HepG2 (cell line): ENCODE results near the gene TSPAN9. TPM values are rescaled to one million over a fixed set of nuclear protein-coding genes. Genes with fewer than 3 reads are reported as not detected.
A peak's percentile ranks its signal among the peaks of the same experiment; 100 is the strongest.

Experiments
- CREB1 ChIP-seq, 2 experiments: fragments of 450-650 bp in 1 of 2; IDR thresholded peaks; 2 replicates each; pipeline ENCODE4 v1.6.1; 2016 to 2017; ENCODE audit warnings: control low read depth in 1 of 2, mild to moderate bottlenecking in 1 of 2, missing compliant biosample characterization in 1 of 2, missing genetic modification characterization in 1 of 2
- EP300 ChIP-seq, 3 experiments: sonication (generic) in 1 of 3; formaldehyde crosslinking in 1 of 3; IDR thresholded peaks; 2 replicates each; pipeline versions ENCODE4 v1.5.1 to v1.6.1; 2011 to 2020; ENCODE audit warnings: low read depth in 2 of 3, low read length in 2 of 3, borderline replicate concordance in 1 of 3, improper control_type of control experiment in 1 of 3, mild to moderate bottlenecking in 1 of 3, missing genetic modification reagents in 1 of 3, moderate library complexity in 1 of 3
- FOXA1 ChIP-seq, 2 experiments: fragments of 450-650 bp in 1 of 2; sonication (generic) in 1 of 2; formaldehyde crosslinking in 1 of 2; IDR thresholded peaks; 2 replicates each; pipeline versions ENCODE4 v1.4.0 to v1.6.1; 2016 to 2020; ENCODE audit warnings: missing genetic modification reagents in 1 of 2
- GATA4 ChIP-seq: sonication (generic); IDR thresholded peaks from 2 replicates; pipeline ENCODE4 v1.6.1; 2016; ENCODE audit warnings: antibody characterized with exemption, low read depth, borderline replicate concordance
- HMG20A ChIP-seq: IDR thresholded peaks from 2 replicates; pipeline ENCODE4 v1.6.1; 2016; ENCODE audit warnings: borderline replicate concordance
- HOMEZ ChIP-seq: IDR thresholded peaks from 2 replicates; pipeline ENCODE4 v1.6.1; 2016; ENCODE audit warnings: low read depth
- IKZF5 ChIP-seq: IDR thresholded peaks from 2 replicates; pipeline ENCODE4 v1.6.1; 2018; ENCODE audit warnings: missing genetic modification reagents, mild to moderate bottlenecking, missing compliant biosample characterization
- JUND ChIP-seq: sonication (generic); formaldehyde crosslinking; IDR thresholded peaks from 2 replicates; pipeline ENCODE4 v1.8.0; 2022; ENCODE audit warnings: mild to moderate bottlenecking, missing genetic modification reagents
- KLF9 ChIP-seq: IDR thresholded peaks from 2 replicates; pipeline ENCODE4 v1.6.1; 2016; ENCODE audit warnings: low read depth
- NFYC ChIP-seq: IDR thresholded peaks from 2 replicates; pipeline ENCODE4 v1.6.1; 2016; ENCODE audit warnings: missing genetic modification reagents, missing compliant biosample characterization
- RFXANK ChIP-seq: IDR thresholded peaks from 2 replicates; pipeline ENCODE4 v1.6.1; 2016
- SRY ChIP-seq: sonication (generic); formaldehyde crosslinking; IDR thresholded peaks from 2 replicates; pipeline ENCODE4 v1.8.0; 2022; ENCODE audit warnings: mild to moderate bottlenecking, missing genetic modification reagents
- TCF12 ChIP-seq, 2 experiments: fragments of 450-650 bp in 1 of 2; sonication (generic) in 1 of 2; formaldehyde crosslinking in 1 of 2; IDR thresholded peaks; 2 replicates each; pipeline versions ENCODE4 v1.6.1 to v1.8.0; 2017 to 2022; ENCODE audit warnings: antibody characterized with exemption in 1 of 2, mild to moderate bottlenecking in 1 of 2, missing genetic modification reagents in 1 of 2, moderate library complexity in 1 of 2
- ZBTB33 ChIP-seq: sonication (generic); formaldehyde crosslinking; IDR thresholded peaks from 2 replicates; pipeline ENCODE4 v1.4.0; 2020; ENCODE audit warnings: missing genetic modification reagents
- ZFX ChIP-seq: sonication (generic); formaldehyde crosslinking; IDR thresholded peaks from 2 replicates; pipeline ENCODE4 v1.4.0; 2020; ENCODE audit warnings: mild to moderate bottlenecking, low read depth, missing genetic modification reagents, moderate library complexity
- ZFYVE20 ChIP-seq: sonication (generic); formaldehyde crosslinking; IDR thresholded peaks from 2 replicates; pipeline ENCODE4 v1.8.0; 2023; ENCODE audit warnings: low read depth, mild to moderate bottlenecking, moderate library complexity, missing genetic modification reagents, borderline replicate concordance
- ZNF569 ChIP-seq: sonication (generic); formaldehyde crosslinking; IDR thresholded peaks from 2 replicates; pipeline ENCODE4 v1.5.0; 2020; ENCODE audit warnings: mild to moderate bottlenecking, missing genetic modification reagents, moderate library complexity, borderline replicate concordance
- ZNF580 ChIP-seq: IDR thresholded peaks from 2 replicates; pipeline ENCODE4 v1.6.1; 2016; ENCODE audit warnings: low read depth, borderline replicate concordance
- ZNF644 ChIP-seq: IDR thresholded peaks from 2 replicates; pipeline ENCODE4 v1.6.1; 2016; ENCODE audit warnings: low read depth
- ZNF660 ChIP-seq: sonication (generic); formaldehyde crosslinking; IDR thresholded peaks from 2 replicates; pipeline ENCODE4 v1.5.1; 2020; ENCODE audit warnings: mild to moderate bottlenecking, low read depth, missing genetic modification reagents, borderline replicate concordance
- ZNF670 ChIP-seq: sonication (generic); formaldehyde crosslinking; IDR thresholded peaks from 2 replicates; pipeline ENCODE4 v1.8.0; 2022; ENCODE audit warnings: mild to moderate bottlenecking, missing genetic modification reagents, borderline replicate concordance
- ZNF740 ChIP-seq: sonication (generic); formaldehyde crosslinking; IDR thresholded peaks from 2 replicates; pipeline ENCODE4 v1.4.0; 2020; ENCODE audit warnings: missing genetic modification reagents
- polyA plus RNA-seq, 8 experiments: library from polyadenylated mRNA; depleted of rRNA in 3 of 8; stranded (reverse) in 7 of 8; unstranded in 1 of 8; fragments of >200 nt; fragmentation: Illumina TruSeq in 4 of 8; extraction: Trizol in 4 of 8; gene quantifications; 2 replicates each; pipeline versions ENCODE4 v1.2.1 to v1.2.3, GENCODE V29; 2011 to 2016; ENCODE audit warnings: low read depth in 4 of 8, missing spikeins in 1 of 8, mixed read lengths in 1 of 8; ENCODE audit not compliant: insufficient read depth in 1 of 8
- total RNA-seq, 5 experiments: library from RNA; depleted of rRNA; stranded (reverse); fragments of >200 nt; fragmentation: Illumina TruSeq; extraction: Trizol; gene quantifications; 2 replicates each; pipeline ENCODE4 v1.2.3, GENCODE V29; 2016; ENCODE audit warnings: low read depth in 1 of 5
- TF ChIP-seq, protein P1 (sequence below): sonication (generic); formaldehyde crosslinking; IDR thresholded peaks from 2 replicates; pipeline ENCODE4 v1.8.0; 2022; ENCODE audit warnings: mild to moderate bottlenecking, missing genetic modification reagents

TSPAN9 gene
- total and polyA plus RNA-seq, 2 of the 13 experiments (the other 11 are each of a cell fraction or from before 2014, with no cell fraction given) = 18.1 to 42.3 TPM

- no peak for TF ChIP-seq ZFYVE20 (CRISPR knock-in tag)
- no peak for TF ChIP-seq ZNF660 (CRISPR knock-in tag)
- TF ChIP-seq HMG20A (CRISPR knock-in tag) = peak; percentile 54; the same call in 1 of the 2 replicates
- peak; percentile 72; the same call in 1 of the 2 replicates for TF ChIP-seq JUND
- peak; percentile 73; the same call in 1 of the 2 replicates for TF ChIP-seq ZNF670 (CRISPR knock-in tag)
- no peak for TF ChIP-seq RFXANK (CRISPR knock-in tag)
- peak; percentile 78 for TF ChIP-seq CREB1 (IDR thresholded peaks at IDR 0.05)
- peak; percentile 88 for TF ChIP-seq CREB1 (CRISPR knock-in tag; IDR thresholded peaks at IDR 0.05)
- peak; percentile 80; the same call in 1 of the 2 replicates for TF ChIP-seq HOMEZ (CRISPR knock-in tag)
- TF ChIP-seq SRY (CRISPR knock-in tag) = no peak
- TF ChIP-seq ZBTB33 (CRISPR knock-in tag) = no peak
- peak; percentile 98 for TF ChIP-seq ZNF644 (CRISPR knock-in tag)
- TF ChIP-seq IKZF5 (CRISPR knock-in tag) = peak; percentile 55; the same call in 1 of the 2 replicates
- no peak for TF ChIP-seq ZNF569 (CRISPR knock-in tag)
- TF ChIP-seq ZFX = peak; percentile 37; the same call in 1 of the 2 replicates
- 0 out of 2 replicates have a peak, but pooled peaks have one; percentile 38 for TF ChIP-seq FOXA1 (IDR thresholded peaks at IDR 0.05)
- peak; percentile 85 for TF ChIP-seq FOXA1 (CRISPR knock-in tag; IDR thresholded peaks at IDR 0.05)
- TF ChIP-seq TCF12 (IDR thresholded peaks at IDR 0.05) = no peak
- TF ChIP-seq TCF12 (CRISPR knock-in tag; IDR thresholded peaks at IDR 0.05) = peak; percentile 68; the same call in 1 of the 2 replicates
- peak; percentile 50 to 78; a peak in 3 of 4 replicates for TF ChIP-seq EP300 (IDR thresholded peaks at IDR 0.05; ENCODE audit: low read depth in 2 of 2, low read length in 2 of 2)
- peak; percentile 82; the same call in 1 of the 2 replicates for TF ChIP-seq EP300 (CRISPR knock-in tag; IDR thresholded peaks at IDR 0.05; ENCODE audit: borderline replicate concordance)
- TF ChIP-seq, protein P1, sequence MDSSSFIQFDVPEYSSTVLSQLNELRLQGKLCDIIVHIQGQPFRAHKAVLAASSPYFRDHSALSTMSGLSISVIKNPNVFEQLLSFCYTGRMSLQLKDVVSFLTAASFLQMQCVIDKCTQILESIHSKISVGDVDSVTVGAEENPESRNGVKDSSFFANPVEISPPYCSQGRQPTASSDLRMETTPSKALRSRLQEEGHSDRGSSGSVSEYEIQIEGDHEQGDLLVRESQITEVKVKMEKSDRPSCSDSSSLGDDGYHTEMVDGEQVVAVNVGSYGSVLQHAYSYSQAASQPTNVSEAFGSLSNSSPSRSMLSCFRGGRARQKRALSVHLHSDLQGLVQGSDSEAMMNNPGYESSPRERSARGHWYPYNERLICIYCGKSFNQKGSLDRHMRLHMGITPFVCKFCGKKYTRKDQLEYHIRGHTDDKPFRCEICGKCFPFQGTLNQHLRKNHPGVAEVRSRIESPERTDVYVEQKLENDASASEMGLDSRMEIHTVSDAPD (CRISPR knock-in tag) = no peak
- no peak for TF ChIP-seq KLF9 (CRISPR knock-in tag)
- TF ChIP-seq ZNF580 = peak; percentile 64; the same call in 1 of the 2 replicates
- no peak for TF ChIP-seq NFYC (CRISPR knock-in tag)
- TF ChIP-seq GATA4 = no peak
- no peak for TF ChIP-seq ZNF740 (CRISPR knock-in tag)
These were observed 257.9 kb downstream of the TSPAN9 start (continued) for GRCh38 chr12:3335078-3335487.
